GM18519 (cell line): Measurements from ENCODE around the gene KIF26B.

Source experiments
- ATAC-seq: cut with Tn5 transposase; IDR thresholded peaks from one replicate; pipeline ENCODE4 v1.9.1; 2021; ENCODE audit warnings: mild to moderate bottlenecking, moderate library complexity; ENCODE audit not compliant: unreplicated experiment, low FRiP score

Gene KIF26B

DNA sequence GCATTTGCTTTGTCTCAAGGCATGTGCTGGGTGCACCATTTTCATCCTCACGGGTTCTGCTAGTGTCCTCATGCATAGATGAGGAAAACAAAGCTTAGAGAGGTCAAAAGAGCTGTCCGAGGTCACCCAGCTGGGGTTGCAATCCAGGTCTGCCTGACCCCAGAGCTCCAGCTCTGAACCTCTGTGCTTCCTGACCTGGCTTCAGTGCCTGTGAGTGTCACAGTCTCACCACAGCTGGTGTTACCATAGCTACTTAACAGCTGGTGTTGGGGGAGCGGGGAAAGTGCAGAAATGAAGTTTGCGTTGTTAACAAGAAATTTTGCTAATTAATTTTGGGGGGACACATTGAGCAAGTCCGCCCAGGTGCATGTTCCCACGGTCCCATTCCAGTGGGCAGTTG lies 328.5 kb downstream of the KIF26B start:
- no peak for ATAC-seq

DNA sequence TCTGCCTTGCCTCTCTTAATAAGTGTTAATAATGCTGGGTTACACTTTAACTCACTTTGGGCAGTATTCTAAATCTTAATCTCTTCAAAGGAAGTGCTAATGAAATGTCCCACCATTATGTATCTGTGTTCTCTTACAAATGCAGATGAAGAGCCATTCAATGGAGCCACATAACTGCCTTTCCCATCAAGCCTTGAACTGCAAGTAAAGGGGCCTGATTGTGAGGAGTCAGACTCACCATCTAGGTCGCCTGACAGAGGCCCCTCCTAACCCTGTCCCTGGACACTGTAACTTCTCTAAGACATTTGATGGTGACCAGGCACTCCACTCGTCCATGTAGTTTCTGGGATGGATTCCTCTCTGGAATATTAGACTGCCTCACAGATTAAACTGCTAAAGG lies 329.4 kb downstream of the KIF26B start:
- no peak for ATAC-seq

DNA sequence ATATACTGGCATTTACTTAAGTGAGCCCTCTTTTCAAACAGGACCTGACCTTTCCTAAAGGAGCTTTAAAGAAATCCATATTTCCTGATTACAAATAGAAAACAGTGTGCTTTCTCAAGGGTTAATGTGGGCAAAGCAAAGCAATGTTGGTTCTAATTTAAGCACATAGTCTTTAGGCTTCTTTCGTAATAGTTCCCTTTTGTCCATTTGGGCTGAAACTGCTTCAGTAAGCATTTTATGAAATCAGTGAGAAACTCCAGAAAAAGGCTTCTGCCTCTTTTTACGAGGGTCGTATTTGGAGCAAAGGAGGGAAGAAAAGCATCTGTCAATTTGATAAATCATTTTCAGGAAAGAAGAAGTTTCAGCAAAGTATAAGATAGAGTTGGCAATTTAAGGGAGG lies 331.2 kb downstream of the KIF26B start:
- ATAC-seq, result no peak

DNA sequence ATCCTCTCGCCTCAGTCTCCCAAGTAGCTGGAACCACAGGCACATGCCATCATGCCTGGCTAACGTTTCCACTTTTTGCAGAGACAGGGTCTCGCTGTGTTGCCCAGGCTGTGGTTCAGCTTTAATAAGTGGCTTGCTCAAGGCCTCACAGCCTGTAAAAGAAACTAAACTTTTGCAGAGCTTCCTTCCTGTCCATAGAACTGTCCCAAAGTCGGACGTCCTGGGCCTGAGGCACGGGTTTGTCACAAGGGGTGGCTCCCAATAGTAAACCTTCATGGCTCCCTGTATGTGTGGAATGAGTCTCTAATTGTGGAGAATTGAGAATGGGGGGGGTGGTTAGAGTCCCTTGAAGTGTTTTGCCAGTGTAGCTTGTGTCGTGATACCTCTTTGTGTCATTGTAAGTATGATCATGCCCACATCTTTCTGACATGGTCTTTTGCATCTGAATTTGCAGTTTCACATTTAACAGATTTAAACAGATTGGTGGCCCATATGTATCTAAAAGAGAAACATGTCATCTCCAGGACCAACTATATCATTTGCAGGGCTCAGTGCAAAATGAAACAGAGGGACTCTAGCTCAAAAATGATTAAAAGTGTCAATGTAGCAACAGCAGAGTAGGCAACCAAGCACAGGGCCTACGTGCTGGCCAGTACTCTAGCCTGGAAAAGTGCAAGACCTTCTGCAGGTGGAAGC lies 332.1 kb downstream of the KIF26B start:
- no peak for ATAC-seq

DNA sequence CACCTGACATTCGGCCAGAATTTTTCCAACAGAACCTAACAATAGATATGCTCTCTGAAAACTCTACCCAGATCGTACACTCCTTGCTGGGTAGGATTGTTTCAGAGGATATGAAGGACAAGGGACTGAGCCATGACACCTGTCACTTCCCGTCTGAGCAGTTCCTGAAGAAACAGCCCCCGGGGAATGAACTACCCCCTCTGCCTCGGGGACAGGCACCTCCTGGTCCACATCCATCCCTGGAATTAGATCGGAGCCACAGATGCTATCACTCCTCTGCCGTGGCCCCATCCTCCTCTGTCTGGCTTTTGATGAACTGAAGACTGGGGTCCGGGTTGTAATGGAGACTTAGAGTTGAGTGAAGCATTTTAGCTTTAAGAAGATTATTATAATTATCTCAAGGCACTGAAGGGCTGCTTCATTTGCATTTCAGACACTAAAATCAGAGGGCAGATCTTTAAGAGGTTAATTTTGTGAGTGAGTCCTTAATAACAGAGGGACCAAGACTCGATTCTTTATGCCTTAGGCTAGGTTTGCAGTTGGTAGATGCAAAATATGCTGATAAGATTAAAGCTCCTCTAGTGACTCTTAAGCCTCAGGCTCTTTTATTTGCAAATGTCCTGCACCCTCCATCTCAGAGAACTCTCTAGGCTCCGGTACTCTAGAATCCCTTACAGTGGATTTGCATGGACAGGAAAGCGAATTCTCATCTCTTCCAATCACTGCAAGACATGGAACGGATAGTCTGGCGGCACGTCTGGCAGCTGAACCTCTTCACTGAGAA lies 333.8 kb downstream of the KIF26B start:
- no peak for ATAC-seq

DNA sequence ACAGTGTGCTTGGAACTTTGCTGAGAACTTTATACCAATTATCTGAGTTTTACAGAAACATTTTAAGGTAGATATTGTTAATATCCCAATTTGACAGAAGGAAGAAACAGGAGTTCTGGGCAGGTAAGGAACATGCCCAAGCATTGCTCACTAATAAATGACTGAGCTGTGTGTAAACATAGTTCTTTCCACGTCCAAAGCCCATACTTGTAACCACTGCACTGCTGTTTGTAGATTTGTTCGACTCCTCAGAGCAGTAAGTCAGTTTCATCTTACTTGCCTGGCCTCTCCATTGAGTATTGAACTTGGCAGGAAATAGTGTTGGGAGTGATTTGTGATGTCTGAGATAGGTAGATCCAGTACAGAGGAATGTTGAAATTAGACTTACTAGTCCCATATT lies 335.1 kb downstream of the KIF26B start:
- no peak for ATAC-seq

DNA sequence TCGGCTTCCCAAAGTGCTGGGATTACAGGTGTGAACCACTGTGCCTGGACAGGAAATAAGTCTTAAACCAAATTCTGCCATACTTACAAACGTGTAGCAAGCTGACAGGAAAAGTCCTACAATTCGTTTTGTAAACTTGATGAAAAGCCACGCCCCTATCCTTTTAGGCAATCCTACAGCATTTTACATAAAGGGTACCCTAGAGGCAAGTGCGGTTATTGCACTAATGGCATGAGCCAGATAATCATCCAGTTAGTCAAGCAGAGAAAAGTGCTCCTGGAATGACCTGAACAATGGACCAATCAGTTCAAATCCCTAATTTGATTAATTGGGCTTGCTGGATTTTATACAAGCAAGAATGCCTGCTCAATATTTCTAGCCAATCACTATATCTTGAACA lies 338.2 kb downstream of the KIF26B start:
- no peak for ATAC-seq

DNA sequence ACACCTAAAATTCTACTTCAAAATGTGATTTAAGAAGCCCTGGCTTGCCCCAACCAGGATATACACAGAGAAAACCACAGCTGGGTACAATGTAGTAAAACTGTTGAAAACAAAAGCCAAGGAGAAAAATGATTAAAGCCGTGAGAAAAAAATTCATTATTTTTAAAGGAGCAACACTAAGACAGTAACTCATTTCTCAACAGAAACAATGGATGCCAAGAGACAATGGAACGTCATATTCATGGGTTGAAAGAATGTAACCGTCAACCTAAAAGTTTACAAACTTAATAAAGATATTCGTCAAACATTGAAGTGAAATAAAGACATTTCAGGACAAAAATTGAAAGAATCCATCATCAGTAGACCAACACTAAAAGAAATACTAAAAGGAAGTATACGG lies 340.9 kb downstream of the KIF26B start:
- ATAC-seq, result no peak

DNA sequence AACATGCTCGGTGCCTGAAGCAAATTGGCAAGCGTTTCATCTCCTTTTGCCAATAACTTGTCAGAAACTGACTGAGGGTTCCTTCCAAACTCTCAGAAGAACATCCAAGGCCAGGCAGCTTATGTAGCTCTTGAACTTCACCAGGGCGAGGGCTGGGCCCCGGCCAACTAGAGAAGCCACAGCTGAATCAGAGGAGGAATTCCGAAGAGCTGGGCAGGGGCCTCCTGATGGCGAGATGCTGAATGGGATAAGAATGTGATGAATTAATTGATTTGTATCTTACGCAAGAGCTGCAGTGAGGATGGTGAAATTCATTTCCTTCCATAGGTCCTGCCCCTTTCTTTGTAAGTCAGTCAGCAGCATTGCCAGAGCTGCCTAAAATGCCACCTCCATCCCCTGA lies 345.8 kb downstream of the KIF26B start:
- no peak for ATAC-seq

DNA sequence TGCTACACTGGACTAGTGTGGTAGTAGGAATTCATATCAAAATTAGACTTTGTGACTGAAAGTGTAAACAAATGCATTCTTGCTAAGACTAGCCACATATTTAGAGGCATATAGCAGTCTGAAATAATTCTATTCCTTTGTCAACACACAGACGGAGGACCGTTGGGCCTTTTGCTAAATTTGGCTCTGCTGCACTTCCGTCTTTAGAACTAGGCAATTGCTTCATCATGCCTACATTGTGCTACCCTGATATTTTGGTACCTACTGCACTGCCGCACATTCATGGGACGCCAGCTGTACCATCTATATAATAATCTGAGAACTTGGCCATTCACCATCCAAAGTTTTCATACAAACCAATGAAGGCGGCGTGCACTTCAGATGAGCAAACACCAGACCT lies 346.8 kb downstream of the KIF26B start:
- no peak for ATAC-seq

DNA sequence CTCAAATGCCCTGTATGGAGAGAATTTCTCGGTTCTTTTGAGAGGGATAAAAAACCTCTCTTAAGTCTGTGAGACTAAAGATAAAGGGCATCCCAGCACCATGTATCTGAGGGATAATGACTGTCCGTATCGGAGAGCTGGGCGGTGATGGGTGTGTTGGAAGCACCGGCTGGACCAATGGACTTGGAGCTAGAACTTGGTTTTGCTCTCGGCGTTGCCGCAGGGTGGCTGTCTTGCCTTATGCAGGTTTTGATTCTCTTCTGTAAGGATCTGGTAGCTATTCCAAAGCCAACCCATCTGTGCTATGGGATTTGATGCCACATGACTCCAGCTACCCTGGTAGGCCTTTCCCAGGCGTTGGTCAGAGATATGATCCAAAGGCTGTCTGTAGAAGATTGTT lies 348.8 kb downstream of the KIF26B start:
- no peak for ATAC-seq

DNA sequence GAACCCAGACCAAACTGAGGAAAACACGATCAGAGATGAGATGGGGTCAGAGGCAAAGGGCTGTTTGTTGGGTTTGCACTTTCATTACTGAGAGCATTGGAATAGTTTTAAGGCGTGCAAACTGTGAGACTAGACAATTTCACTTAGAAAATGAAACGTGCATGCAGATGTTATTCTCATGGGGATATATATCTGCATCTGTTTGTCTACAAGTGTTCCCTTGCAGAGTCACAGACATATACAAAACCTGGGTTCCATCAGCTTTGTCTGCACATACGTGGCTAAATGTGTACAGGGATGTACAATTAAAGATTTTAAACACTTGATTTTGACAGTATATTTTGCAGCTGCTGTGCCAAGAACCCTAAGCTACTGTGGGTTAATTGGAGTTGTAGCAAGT lies 355.4 kb downstream of the KIF26B start:
- ATAC-seq, result no peak

DNA sequence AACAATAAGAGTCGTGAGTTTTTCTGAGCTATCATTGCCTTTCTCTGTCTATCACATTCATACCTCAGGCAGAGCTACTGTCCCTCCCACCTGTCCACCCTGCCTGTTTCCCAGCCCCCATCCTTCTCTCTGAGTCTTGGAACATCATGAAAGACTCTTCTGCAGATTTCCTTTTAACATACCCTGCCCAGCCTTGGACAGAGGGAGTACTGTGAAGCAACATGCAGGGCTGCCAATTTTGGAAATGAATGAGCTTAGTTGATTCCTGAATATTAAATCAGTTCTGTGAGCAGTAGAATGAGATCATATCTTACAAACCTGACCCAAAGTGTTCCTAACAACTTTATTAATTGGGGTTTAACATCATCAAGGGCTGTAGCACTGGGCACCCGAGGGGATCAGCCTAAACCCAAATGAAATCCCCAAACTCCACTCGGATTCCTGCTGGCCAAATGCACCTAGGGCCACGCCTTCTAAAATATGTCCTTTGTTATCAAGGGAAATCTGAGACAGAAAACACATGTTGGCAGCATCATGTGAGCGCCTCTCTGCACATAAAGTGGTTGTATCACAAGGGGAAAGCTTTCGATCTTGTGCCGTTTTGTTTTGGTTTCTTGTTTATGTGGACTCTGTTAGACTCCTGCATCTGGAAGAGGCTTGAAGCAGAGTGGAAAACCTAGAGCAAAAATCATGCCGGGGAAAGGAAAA lies 357.6 kb downstream of the KIF26B start:
- no peak for ATAC-seq

DNA sequence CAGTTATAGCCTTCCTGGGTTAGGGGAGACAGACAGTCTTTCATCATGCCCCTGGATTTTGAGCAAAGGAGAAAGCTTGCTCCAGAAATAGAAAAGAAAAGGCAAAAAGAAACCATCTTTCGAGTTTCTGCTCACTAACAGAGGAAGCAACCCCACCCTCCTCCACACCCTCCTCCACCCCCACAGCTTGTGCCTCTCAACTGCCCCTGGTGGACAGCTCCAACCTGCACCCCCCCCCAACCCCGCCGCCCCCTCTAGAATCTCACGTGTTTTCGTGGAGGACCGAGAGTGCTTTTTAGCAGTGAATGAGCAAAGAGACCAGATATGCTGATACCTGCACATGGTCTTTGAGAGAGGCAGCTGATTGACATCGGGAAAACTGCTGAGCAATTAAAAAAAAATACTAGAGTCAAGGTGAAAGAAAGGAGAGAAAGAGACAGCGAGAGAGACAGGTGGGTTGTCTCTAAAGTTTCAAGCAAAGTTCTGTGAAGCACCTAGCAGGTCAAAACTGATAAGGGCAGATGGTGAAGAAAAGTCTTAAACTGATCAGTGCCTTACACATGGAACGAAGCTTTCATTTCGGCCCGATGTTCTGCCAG lies 358.3 kb downstream of the KIF26B start:
- no peak for ATAC-seq

DNA sequence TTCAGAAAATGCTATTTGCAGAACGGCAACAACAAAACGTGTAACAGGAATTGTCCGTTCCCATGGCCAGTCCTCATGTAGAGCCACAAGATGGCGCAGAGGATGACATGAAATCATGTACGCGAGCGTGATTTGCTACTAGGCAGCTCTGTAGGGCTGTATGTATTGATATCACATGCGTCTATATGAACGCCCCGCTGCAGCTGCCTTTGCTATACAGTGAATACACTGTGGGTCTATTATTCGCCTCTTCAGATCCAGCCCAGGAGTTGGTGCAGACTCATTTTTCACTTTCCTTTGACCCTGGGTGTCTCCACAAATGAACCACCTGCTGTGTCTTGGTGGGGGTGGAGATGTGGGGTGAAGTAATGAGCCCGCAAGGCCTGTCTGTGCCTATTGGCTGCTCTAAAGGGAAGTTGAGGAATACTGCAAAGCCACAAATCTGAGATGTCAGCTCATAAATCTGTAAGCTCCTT lies 361.5 kb downstream of the KIF26B start:
- no peak for ATAC-seq

DNA sequence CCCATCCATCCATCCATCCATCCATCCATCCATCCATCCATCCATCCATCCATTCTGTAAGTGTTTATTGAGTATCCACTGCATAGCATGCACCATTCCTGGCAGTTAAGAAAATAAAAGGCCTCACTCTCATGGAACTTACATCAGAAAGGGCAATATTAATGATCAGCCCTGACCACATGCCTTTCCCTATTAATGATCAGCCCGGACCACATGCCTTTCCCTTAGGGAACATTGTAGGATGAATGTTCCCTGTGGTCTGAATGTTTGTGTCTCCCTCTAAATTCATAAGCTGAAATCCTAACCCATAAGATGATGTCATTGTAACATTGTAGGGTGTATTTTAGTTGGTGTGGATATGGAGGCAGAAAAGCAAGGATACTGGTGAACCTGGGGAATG lies 365.8 kb downstream of the KIF26B start:
- no peak for ATAC-seq

DNA sequence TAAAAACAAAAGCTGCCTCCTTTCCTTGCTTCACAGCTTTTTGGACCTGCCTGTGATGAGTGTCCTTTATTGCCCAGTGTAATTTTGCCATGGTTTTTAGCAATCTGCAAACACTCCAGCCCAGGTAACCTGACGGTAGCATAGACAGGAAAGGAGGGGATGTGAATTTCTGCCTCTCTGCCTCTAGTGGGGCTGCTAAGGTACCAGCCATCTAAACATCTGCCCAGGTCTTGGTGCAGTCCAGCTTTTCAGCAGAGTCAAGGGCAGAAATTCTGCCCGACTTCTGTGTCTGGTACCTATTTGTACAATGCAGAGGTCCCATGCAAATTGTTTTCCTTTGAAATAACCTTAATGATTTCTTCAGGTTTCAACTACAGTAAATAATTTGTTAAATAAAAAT lies 371.4 kb downstream of the KIF26B start:
- no peak for ATAC-seq

DNA sequence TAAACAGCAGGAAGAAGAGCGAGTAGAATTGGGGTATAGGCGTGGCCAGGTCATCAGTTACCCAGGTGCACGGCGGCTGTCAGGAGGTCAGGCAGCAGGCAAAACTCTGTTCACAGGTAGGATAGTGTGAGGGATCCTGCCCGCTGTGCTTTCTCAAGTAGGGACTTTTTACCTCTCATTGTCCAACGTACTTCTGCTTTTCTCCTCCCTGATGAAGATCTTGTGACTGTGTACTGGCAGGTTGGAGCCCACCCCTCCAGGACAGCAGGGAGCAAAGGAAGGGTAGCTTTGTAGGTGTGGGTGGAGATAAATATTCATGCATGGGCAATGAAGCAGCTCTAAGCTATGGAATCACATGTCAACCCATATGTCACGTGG lies 373.5 kb downstream of the KIF26B start:
- no peak for ATAC-seq

DNA sequence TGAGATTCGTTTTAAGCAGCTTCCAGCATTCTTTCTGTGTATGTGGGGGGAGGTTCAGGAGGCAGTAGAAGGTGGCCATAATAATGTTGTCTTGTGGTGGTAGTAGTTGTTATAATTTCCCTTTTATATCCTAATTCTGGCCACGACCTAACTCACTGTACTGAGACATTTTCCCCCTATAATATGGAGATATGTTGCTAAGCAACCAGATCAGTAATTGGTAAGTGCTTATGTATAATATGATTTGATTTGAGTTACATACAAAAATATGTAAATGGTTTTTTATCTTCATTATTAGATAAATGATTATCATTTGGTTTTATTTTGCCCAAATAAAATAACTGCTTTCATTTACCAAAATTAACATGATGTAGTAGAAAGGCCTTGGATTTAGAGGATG lies 376.2 kb downstream of the KIF26B start:
- no peak for ATAC-seq

DNA sequence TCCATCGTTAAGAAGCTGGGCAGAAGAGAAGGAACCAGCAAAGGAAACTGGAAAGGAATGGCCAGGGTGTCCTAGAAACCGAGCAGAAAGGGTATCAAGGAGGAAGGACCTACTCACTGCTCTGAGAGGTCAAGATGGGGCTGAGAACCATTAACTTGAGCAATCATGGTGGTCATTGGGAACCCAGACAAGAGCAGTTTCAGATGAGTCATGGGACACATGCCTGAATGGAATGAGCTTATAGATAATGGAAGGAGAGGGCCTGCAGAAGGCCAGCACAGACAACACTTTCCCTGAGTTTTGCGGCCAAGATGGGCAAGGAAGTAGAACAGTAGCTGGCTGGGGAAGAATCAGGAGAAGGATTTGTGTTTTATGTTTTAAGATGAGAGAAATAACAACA lies 383.2 kb downstream of the KIF26B start:
- ATAC-seq, result no peak

DNA sequence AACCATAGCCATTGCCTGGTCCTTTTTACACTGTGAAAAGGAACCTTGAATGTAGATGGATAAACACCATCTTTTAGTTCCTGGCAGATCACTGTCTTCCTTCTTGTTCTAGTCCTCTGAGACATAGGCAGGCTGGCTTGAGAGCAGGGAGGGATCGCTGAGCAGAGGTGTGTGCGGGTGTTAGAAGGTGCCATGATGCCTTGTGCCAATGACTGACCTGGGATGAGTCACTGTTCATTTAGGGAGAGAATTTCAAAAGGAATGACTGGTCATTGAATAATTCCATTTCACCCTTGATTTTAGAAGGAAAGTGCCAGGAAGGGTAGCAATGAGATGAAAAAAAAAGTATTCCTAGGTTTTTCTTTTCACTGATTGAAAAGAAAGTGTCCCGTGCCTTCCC lies 383.9 kb downstream of the KIF26B start:
- no peak for ATAC-seq
